ENCODE results near the gene PDGFA. TPM values are rescaled to one million over a fixed set of nuclear protein-coding genes. Genes with fewer than 3 reads are reported as not detected.

PDGFA gene
- total and polyA plus RNA-seq, 11 donors: 11.8 to 50.9 (median 20.3) TPM

GRCh38 chr7:459584-460373 is 59.9 kb downstream of the PDGFA start:
- H3K4me1 ChIP-seq: peaks cover 0 to 29% (median 9%) of the 10 kb centered on the region in 12 donors
- no peak overlapping the region for H3K27ac ChIP-seq
- no peak for TF ChIP-seq POLR2A (IDR thresholded peaks at IDR 0.05)
- TF ChIP-seq CTCF (IDR thresholded peaks at IDR 0.05): no peak
- ATAC-seq (no peak), DNase-seq (no peak)
- H3K9me3 ChIP-seq: no peaks in the 10 kb centered on the region
- 82 to 96% (median 89%) methylated on average over 3 to 6 of the region's 6 CpGs for WGBS, 4 donors
- H3K4me3 ChIP-seq: no peak overlapping the region
- intact Hi-C loops (cut with DNase I): loop anchor here in 1 of 10 donors (10.0 kb wide), 1 partner anchor 65 kb away; no protein-coding TSS in a partner anchor
- no peaks in the 10 kb centered on the region for H3K36me3 ChIP-seq
- peaks cover 0 to 3% (median 0%) of the 10 kb centered on the region in 9 donors for H3K27me3 ChIP-seq

DNA sequence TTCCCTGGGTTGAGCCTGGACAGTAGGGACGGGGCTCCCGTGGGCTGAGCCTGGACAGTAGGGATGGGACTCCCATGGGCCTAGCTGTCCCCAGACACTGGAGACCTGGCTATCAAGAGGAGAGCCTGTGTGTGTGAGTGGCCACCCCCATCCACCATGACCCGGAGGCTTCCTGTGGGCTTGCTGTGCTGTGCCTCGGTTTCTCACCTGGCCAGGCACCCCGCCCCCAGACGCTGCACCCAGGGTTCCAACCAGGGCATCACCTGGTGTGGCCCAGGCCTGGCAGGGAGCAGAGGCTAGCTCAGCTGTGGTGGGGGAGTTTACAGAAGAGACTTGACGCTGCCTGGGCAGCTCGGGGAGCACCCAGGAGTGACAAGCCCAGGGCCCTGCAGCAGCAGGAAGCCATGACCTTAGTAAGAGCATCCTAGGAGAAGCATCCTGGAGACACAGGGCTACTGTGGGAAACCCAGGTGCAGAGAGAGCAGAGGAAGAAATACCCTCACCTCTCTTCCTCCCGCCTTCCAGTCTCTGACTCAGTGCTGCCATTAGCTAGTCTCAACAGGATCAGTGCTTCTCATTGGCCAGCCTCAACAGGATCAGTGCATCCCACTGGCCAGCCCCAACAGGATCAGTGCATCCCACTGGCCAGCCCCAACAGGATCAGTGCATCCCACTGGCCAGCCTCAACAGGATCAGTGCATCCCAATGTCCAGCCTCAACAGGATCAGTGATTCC is 61.0 kb downstream of the PDGFA start:
- H3K27me3 ChIP-seq: peaks cover 0 to 3% (median 0%) of the 10 kb centered on the region in 9 donors
- ATAC-seq: no peak
- no peak overlapping the region for H3K27ac ChIP-seq
- peaks cover 0 to 22% (median 8%) of the 10 kb centered on the region in 12 donors for H3K4me1 ChIP-seq
- no peaks in the 10 kb centered on the region for H3K36me3 ChIP-seq
- no peak overlapping the region for H3K4me3 ChIP-seq
- intact Hi-C loops (cut with DNase I): loop anchor here in 1 of 10 donors (10.0 kb wide), 1 partner anchor 64 kb away; no protein-coding TSS in a partner anchor
- no peak for DNase-seq
- TF ChIP-seq CTCF (IDR thresholded peaks at IDR 0.05) (no peak), POLR2A (IDR thresholded peaks at IDR 0.05) (no peak)
- 93 to 96% (median 95%) methylated on average over 6 to 9 of the region's 9 CpGs for WGBS, 4 donors
- no peaks in the 10 kb centered on the region for H3K9me3 ChIP-seq

DNA sequence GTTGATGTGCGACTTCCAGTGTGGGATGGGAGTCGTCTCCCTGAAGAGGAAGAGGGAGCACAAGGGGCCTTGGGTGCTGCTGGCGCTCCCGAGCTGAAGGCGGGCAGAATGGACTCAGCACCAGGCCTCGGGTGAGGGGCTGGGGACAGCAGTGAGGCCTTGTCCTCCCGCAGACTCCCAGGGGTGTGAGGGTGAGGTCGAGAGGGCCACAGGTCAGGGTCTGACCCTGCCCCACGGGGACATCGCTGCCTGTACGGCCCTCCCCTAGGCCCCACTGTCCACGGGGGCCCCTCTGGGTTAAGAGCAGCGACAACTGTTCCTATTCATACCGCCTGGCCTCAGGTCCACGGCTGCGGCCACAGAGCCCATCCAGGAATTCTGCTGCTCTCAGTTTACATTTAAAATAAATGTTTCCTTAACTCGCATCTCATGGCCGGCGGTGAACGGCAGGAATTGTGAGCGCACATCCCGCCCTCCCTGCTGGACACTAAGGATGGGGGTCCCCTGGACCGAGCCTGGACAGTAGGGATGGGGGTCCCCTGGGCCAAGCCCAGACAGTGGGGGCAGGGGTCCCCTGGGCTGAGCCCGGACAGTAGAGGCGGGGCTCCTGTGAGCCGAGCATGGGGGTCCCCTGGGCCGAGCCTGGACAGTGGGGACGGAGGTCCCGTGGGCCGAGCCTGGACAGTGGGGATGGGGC is 61.7 kb downstream of the PDGFA start:
- Histone ChIP-seq H3K27ac (no peak overlapping the region), H3K4me3 (no peak overlapping the region), H3K36me3 (no peaks in the 10 kb centered on the region), H3K27me3 (peaks cover 0 to 8% (median 2%) of the 10 kb centered on the region in 9 donors), H3K4me1 (peaks cover 0 to 25% (median 8%) of the 10 kb centered on the region in 12 donors), H3K9me3 (no peaks in the 10 kb centered on the region)
- DNase-seq: peak in 1 of 5 donors; percentile 20
- intact Hi-C loops (cut with DNase I): loop anchor here in 1 of 10 donors (10.0 kb wide), 1 partner anchor 63 kb away; no protein-coding TSS in a partner anchor
- 81 to 88% (median 85%) methylated on average over 16 to 30 of the region's 30 CpGs for WGBS, 4 donors
- TF ChIP-seq CTCF (IDR thresholded peaks at IDR 0.05) (no peak), POLR2A (IDR thresholded peaks at IDR 0.05) (no peak)
- ATAC-seq: peak in 1 of 4 donors; percentile 10
